GM21825 (cell line): ENCODE data around the gene PLEKHO2.

ENCODE experiments used
- ATAC-seq: cut with Tn5 transposase; IDR thresholded peaks from one replicate; pipeline ENCODE4 v1.9.1; 2021; ENCODE audit warnings: mild to moderate bottlenecking, moderate library complexity; ENCODE audit not compliant: unreplicated experiment

The PLEKHO2 gene

DNA sequence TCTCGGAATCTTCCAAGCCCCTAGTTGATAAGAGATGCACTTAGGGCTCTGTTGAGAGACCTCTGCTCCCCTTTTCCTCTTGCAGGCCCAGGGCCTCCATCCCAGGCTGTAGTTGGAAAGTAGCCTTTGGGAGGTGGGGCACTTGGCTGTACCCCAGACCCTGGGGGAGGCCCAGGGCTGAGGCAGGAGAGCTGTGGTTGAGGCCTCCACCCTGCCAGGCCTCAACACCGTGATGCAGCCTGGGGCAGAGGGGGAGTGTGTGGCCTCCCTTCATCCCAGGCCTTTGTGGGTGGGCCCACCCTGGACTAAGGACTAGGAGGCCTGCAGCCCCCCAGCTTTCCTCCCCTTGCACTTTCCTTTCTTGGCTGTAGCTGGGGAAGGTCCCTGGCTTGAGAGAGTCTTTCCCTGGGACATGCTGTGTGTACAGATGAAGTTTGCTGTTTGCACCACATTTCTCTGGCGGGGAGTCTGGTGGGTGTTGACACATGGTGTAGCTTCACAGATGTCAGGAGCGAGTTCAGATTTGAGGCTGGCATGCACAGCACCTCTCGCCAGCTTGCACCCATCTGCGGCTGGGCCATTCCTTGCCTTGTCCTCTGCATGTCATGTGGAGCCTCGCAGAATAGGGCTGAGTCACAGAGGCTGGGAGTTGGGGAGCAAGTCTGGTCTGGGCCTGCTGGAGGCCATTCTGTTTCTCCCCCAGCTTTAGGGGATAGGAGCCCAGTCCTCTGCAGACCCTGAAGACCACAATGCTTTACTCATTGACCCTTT is 13.7 kb downstream of the PLEKHO2 start:
- no peak for ATAC-seq

DNA sequence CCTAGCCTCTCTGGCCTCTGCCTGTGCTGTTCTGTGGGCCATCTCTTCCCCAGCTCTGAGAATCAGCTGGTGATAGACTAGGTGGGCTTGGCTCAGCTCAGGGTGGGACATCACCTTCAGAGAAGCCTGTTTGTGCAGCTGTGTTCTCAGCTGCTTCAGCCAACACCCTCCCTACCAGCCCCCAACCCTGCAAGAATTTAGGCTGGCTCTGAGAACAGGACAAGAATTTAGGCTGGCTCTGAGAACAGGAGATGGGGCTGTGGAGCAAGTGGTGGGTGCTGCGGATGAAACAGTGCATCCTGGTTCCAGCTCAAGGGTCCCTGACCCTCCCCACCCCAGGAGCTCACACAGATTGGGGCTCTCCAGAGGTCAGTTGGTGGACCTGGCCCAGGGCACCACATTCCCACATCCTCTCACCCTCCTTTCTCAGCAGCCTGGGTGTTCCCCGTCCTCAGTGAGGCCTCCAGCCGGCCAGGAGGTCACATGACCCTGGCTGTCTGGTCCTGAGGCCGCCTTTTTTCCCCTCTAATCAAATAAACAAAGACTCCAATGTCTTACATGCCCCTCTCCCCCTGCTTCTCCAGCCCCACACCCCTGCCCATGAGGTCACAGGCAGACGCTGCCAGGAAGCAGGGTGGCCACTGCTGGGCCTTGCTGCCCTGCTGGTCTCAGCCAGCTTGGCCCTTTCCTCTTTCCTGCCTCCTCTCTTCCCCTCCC is 14.9 kb downstream of the PLEKHO2 start:
- no peak for ATAC-seq

DNA sequence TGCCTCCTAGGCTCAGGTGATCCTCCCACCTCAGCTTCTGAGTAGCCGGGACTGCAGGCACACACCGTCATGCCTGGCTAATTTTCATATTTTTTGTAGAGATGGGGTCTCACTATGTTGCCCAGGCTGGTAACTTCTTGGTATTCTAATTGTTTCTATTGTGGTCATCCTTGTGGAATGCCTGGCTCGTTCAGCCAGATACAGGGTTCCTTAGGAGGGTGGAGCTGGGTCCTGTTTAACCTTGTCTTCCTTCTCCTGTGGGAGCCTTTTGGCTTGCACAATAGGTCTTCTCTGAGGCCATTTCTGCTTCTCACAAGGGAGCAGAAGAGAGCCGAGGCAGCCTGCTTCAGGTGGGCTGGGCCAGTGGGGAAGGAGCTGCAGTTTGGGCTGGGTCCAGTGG is 15.7 kb downstream of the PLEKHO2 start:
- ATAC-seq: no peak

- no peak for ATAC-seq
Observed at GRCh38 chr15:64858021-64858575, 16.4 kb downstream of the PLEKHO2 start.

- no peak for ATAC-seq
Observed at GRCh38 chr15:64859226-64859625, 17.5 kb downstream of the PLEKHO2 start.

DNA sequence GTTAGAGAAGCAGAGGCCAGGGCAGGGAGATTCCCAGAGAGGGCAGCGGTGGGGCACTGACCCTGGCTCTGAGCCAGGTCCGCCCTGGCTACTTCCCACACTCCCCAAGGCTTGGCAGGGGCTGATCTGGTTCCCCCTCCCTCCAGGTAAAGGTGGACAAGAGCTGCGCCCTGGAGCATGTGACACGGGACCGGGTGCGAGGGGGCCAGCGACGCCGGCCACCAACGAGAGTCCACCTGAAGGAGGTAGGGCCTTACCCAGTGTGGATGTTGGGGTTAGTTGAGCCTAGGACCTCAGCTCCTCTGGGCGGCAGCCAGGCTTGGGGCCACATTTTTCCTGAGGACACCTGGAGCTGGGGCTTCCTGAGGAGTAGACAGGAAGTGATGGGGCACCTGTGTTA is 19.6 kb downstream of the PLEKHO2 start:
- no peak for ATAC-seq

DNA sequence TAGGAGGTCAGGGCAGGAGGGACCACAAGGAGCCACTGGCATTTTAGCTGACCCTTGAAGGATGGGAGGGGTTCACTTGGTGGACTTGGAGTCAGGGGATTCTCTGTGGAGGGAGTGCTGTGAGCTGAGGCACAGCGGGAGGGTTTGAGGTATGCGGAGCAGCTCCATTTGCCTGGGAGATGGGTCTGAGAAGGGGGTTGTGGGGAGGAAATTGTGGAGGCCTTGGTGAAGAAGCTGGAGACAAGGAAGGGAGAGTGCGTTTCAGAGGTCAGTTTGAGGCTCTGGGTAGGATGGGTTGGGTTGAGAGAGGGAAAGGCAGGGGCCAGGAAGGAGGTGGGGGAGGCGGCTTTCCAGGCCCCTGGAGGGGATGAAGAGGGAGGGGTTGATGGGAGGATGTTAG is 20.2 kb downstream of the PLEKHO2 start:
- ATAC-seq: no peak

- no peak for ATAC-seq
Observed at GRCh38 chr15:64862408-64862807, 20.7 kb downstream of the PLEKHO2 start.

DNA sequence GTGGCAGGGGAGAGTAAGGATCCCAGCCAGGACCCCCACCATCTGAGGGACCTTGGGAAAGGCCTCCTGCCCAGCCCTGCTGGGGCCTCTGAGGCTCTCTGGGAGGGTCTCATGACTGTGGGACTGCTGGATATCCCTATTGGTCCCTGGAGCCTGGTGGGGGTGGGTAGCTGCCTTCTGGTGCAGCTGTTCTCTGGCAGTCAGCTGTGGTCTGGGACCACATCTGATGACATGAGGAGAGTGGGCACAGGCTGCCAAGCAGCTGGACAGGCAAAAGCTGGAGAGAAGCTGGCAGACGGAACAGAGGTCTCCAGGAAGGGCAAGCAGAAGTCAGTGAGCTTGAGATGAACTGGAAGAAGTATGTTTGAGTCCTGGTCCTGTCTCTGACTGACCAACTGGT is 22.4 kb downstream of the PLEKHO2 start:
- ATAC-seq: no peak

DNA sequence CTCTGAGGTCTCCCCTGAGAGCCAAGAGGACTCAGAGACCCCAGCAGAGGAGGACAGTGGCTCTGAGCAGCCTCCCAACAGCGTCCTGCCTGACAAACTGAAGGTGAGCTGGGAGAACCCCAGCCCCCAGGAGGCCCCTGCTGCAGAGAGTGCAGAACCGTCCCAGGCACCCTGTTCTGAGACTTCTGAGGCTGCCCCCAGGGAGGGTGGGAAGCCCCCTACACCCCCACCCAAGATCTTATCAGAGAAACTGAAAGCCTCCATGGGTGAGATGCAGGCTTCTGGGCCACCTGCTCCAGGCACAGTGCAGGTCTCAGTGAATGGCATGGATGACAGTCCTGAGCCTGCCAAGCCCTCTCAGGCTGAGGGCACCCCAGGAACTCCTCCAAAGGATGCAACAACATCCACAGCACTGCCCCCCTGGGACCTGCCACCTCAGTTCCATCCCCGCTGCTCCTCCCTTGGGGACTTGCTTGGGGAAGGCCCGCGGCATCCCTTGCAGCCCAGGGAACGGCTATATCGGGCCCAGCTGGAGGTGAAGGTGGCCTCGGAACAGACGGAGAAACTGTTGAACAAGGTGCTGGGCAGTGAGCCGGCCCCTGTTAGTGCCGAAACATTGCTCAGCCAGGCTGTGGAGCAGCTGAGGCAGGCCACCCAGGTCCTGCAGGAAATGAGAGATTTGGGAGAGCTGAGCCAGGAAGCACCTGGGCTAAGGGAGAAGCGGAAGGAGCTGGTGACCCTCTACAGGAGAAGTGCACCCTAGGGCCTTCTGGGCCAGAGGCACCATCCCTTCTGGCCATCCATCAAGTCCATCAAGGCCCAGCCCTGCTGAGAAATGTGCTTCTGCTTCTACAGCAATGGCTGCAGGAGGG is 23.6 kb downstream of the PLEKHO2 start:
- ATAC-seq: peak; percentile 65

DNA sequence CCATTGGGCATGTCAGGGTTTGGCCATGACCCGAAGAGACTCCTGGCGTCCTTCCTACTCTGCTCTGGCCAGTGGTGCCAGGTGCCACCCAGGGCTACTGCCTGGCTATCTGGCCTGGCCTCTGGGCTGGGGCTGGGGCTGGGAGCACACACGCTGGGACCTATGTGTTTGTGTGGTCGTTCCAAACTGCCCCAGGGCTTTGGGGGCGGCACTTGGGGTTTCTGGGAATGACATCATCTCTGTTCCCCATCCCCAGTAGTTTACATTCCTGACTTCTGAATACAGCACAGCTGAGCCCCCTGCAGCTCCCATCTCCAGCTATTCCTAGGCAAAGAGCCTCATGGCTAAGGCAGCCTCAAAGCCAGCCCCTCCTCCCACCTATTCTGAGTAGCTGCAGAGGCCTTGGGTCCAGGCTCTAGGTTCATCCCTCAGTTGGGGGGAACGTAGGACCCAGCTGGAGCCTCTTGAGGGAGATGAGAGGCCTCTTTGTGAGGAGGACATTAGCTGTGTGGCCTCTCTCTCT is 24.3 kb downstream of the PLEKHO2 start:
- ATAC-seq: no peak

GRCh38 chr15:64869501-64869900 is 27.8 kb downstream of the PLEKHO2 start:
- no peak for ATAC-seq

GRCh38 chr15:64870353-64870752 is 28.6 kb downstream of the PLEKHO2 start:
- no peak for ATAC-seq

- ATAC-seq: no peak
Observed at GRCh38 chr15:64875641-64876223, 34.0 kb downstream of the PLEKHO2 start.

GRCh38 chr15:64877435-64877834 is 35.7 kb downstream of the PLEKHO2 start:
- ATAC-seq: no peak

DNA sequence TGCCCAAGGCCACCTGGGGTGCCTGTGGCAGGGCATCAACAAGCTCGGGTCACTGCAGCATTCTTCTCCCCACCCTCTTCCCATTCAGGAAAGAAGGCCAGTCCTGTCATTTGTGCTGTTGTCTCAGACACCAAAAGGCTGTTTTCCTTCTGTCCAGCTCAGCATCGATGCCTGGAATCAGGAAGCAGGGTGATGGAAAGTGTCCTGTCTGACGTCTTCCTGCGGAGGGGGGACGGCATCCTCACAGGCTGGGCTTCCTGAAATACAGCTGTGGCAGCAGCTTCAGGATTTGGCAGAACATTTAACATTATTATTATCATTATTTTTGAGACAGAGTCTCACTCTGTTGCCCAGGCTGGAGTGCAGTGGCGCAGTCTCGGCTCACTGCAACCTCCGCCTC is 37.0 kb downstream of the PLEKHO2 start:
- no peak for ATAC-seq

DNA sequence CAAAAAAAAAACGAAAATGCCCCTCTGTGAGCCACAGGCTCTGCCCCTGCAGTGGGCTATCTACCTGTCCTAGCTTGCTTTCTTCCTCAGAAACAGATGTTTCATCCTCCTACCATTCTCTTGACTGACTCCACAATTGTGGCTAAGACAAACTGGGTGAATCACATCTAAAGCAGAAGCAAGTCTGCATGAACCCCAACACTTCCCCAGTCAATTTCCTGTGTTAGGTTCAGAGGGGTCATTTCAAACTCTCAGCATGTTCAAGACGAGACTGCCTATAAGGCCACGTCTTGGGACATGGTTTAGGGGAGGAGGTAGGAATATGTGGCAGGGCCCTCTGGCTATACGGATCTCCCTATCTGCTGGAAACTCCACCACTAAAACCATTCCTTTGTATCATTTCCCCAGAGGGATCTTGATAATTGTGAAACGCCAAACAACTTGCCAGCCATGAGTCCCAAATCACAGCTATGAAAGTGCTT is 41.4 kb downstream of the PLEKHO2 start:
- peak; percentile 52 for ATAC-seq

- peak; percentile 77 for ATAC-seq
Observed at GRCh38 chr15:64883997-64884511, 42.3 kb downstream of the PLEKHO2 start.

- ATAC-seq: no peak
Observed at GRCh38 chr15:64884679-64885078, 43.0 kb downstream of the PLEKHO2 start.

DNA sequence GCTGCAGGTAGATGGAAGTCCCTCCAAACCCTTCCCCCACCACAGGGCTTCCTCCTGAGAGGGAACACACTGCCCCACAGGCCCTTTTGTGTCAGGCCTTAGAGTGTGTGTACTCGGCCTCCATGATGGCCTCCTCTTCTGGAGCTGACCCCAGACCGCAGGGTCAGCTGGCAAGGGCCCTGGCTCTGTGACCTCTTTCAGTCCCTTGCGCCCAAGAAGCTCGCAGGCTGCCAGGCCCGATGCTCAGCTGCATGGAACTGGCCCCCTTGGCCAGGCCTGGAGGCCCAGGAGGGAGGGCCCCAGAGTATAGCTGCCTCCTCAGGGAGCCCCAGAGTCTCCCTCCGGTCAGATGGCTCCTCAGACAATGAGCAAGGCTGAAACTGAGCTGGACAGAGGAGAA is 46.6 kb downstream of the PLEKHO2 start:
- no peak for ATAC-seq
